HG03159 (cell line): ENCODE measurements around the gene UBE2A.

Experiments
- ATAC-seq: cut with Tn5 transposase; IDR thresholded peaks from one replicate; pipeline ENCODE4 v1.9.1; 2021; ENCODE audit warnings: mild to moderate bottlenecking, moderate library complexity; ENCODE audit not compliant: unreplicated experiment

Gene UBE2A

GRCh38 chrX:119574394-119575266 is at the start of gene UBE2A:
UBE2A (plus strand) TSS chrX:119574563; CDS start chrX:119574712, 149 bp downstream.
- ATAC-seq, result peak; percentile 76

GRCh38 chrX:119529345-119530276 is 44.8 kb upstream of the UBE2A start:
- no peak for ATAC-seq

- ATAC-seq, result no peak
Measured at GRCh38 chrX:119537487-119537886, 36.9 kb upstream of the UBE2A start.

GRCh38 chrX:119539872-119540271 is 34.5 kb upstream of the UBE2A start:
- no peak for ATAC-seq

- no peak for ATAC-seq
Measured at GRCh38 chrX:119541188-119541587, 33.2 kb upstream of the UBE2A start.

GRCh38 chrX:119549327-119550016 is 24.9 kb upstream of the UBE2A start:
- peak; percentile 56 for ATAC-seq

- no peak for ATAC-seq
Measured at GRCh38 chrX:119552508-119552907, 21.9 kb upstream of the UBE2A start.

GRCh38 chrX:119565107-119565663 is 9.2 kb upstream of the UBE2A start, which contains the start of gene STEEP1:
STEEP1 (minus strand) TSS chrX:119565409; CDS start chrX:119565355, 54 bp downstream.
- peak; percentile 91 for ATAC-seq

GRCh38 chrX:119570351-119570835 is 4.0 kb upstream of the UBE2A start:
- ATAC-seq, result no peak

GRCh38 chrX:119573222-119573621 is 1.1 kb upstream of the UBE2A start:
- ATAC-seq, result no peak

GRCh38 chrX:119573840-119574393 is 446 bp upstream of the UBE2A start:
- ATAC-seq, result no peak

GRCh38 chrX:119579414-119579813 is 5.1 kb downstream of the UBE2A start:
- no peak for ATAC-seq

GRCh38 chrX:119583431-119584059 is 9.2 kb downstream of the UBE2A start:
- ATAC-seq, result no peak

- ATAC-seq, result no peak
Measured at GRCh38 chrX:119589810-119590209, 15.4 kb downstream of the UBE2A start.

- no peak for ATAC-seq
Measured at GRCh38 chrX:119602701-119603255, 28.4 kb downstream of the UBE2A start.

- no peak for ATAC-seq
Measured at GRCh38 chrX:119604766-119605463, 30.6 kb downstream of the UBE2A start.

- peak; percentile 33 for ATAC-seq
Measured at GRCh38 chrX:119605464-119606279, 31.3 kb downstream of the UBE2A start.
